Astrocyte (in vitro differentiated cells and primary cell): ENCODE data around the gene CDC40. TPM values are rescaled to one million over a fixed set of nuclear protein-coding genes. Genes with fewer than 3 reads are reported as not detected.
A peak's percentile ranks its signal among the peaks of the same experiment; 100 is the strongest.

Experiments
- DNase-seq: peaks from one replicate; pipeline ENCODE4 v3.0.0-alpha.2; 2010; ENCODE audit warnings: low read depth
- FAIRE-seq: peaks from 2 replicates; lab custom pipeline; 2011; peaks lifted over from hg19 to GRCh38; lab: Jason Lieb, UNC
- H2AFZ ChIP-seq: 2 replicates; pipeline ENCODE4 v1.6.0; 2012; ENCODE audit warnings: low read depth, low read length, inconsistent platforms
- H3K27ac ChIP-seq: 2 replicates; pipeline ENCODE4 v1.5.1; 2011; ENCODE audit warnings: low read depth, low read length, inconsistent platforms
- H3K27me3 ChIP-seq: 2 replicates; pipeline ENCODE4 v1.6.0; 2011; ENCODE audit warnings: low read length, inconsistent platforms; ENCODE audit not compliant: insufficient read depth
- H3K36me3 ChIP-seq: 2 replicates; pipeline ENCODE4 v1.5.1; 2011; ENCODE audit warnings: low read length, inconsistent platforms; ENCODE audit not compliant: insufficient read depth
- H3K4me1 ChIP-seq: 2 replicates; pipeline ENCODE4 v1.5.1; 2011; ENCODE audit warnings: low read length, inconsistent platforms; ENCODE audit not compliant: insufficient read depth
- H3K4me2 ChIP-seq: 2 replicates; pipeline ENCODE4 v1.6.0; 2012; ENCODE audit warnings: low read length, inconsistent platforms
- H3K4me3 ChIP-seq: 2 replicates; pipeline ENCODE4 v1.5.1; 2011; ENCODE audit warnings: low read depth, mild to moderate bottlenecking, low read length, inconsistent platforms; ENCODE audit not compliant: insufficient read depth
- H3K79me2 ChIP-seq: 2 replicates; pipeline ENCODE4 v1.6.0; 2012; ENCODE audit warnings: mild to moderate bottlenecking, low read length, inconsistent platforms; ENCODE audit not compliant: insufficient read depth
- H3K9ac ChIP-seq: 2 replicates; pipeline ENCODE4 v1.6.0; 2012; ENCODE audit warnings: mild to moderate bottlenecking, low read length, inconsistent platforms
- H3K9me3 ChIP-seq: 2 replicates; pipeline ENCODE4 v1.5.1; 2012; ENCODE audit warnings: low read depth, mild to moderate bottlenecking, low read length, inconsistent platforms; ENCODE audit not compliant: insufficient read depth
- H4K20me1 ChIP-seq: 2 replicates; pipeline ENCODE4 v1.6.0; 2012; ENCODE audit warnings: low read length, inconsistent platforms; ENCODE audit not compliant: insufficient read depth
- H3K27ac Mint-ChIP-seq: one replicate; pipeline ENCODE4 v1.8.0; 2021; ENCODE audit warnings: mild to moderate bottlenecking, mixed read lengths; ENCODE audit not compliant: unreplicated experiment
- H3K27me3 Mint-ChIP-seq: one replicate; pipeline ENCODE4 v1.8.0; 2021; ENCODE audit warnings: low read depth, mixed read lengths; ENCODE audit not compliant: unreplicated experiment
- H3K36me3 Mint-ChIP-seq: one replicate; pipeline ENCODE4 v1.8.0; 2021; ENCODE audit warnings: low read depth, mixed read lengths; ENCODE audit not compliant: unreplicated experiment
- H3K4me1 Mint-ChIP-seq: one replicate; pipeline ENCODE4 v1.8.0; 2021; ENCODE audit warnings: low read depth, mixed read lengths; ENCODE audit not compliant: unreplicated experiment
- H3K4me3 Mint-ChIP-seq: one replicate; pipeline ENCODE4 v1.8.0; 2021; ENCODE audit warnings: mild to moderate bottlenecking, moderate library complexity, mixed read lengths; ENCODE audit not compliant: unreplicated experiment
- H3K9me3 Mint-ChIP-seq: one replicate; pipeline ENCODE4 v1.8.0; 2021; ENCODE audit warnings: mild to moderate bottlenecking, mixed read lengths; ENCODE audit not compliant: unreplicated experiment
- CTCF ChIP-seq: IDR thresholded peaks from 2 replicates; pipeline ENCODE4 v1.5.1; 2011; ENCODE audit warnings: low read depth, mild to moderate bottlenecking, inconsistent platforms, low read length, moderate library complexity; ENCODE audit not compliant: insufficient read depth
- EZH2 ChIP-seq: IDR thresholded peaks from 2 replicates; pipeline ENCODE4 v1.6.1; 2012; ENCODE audit warnings: mild to moderate bottlenecking, low read length, inconsistent platforms; ENCODE audit not compliant: insufficient read depth
- total RNA-seq: library from RNA; stranded (reverse); gene quantifications from 2 replicates; pipeline ENCODE4 v1.2.1, GENCODE V29; 2021

Gene CDC40
- total RNA-seq, 1 donor from 2014 or later, result 18.7 TPM

GRCh38 chr6:110181131-110182030 is 1.2 kb downstream of the CDC40 start:
- no peaks in the 10 kb centered on the region for H3K9me3 Mint-ChIP-seq
- peaks cover 3% of the 10 kb centered on the region for H3K4me1 Mint-ChIP-seq
- H3K36me3 Mint-ChIP-seq, result no peaks in the 10 kb centered on the region
- no peaks in the 10 kb centered on the region for H3K27me3 Mint-ChIP-seq
- TF ChIP-seq EZH2, result no peak
- no peak for TF ChIP-seq CTCF
- DNase-seq (no peak), FAIRE-seq (no peak)
- H3K27me3 ChIP-seq, result no peaks in the 10 kb centered on the region
- no peaks in the 10 kb centered on the region for H3K9me3 ChIP-seq
- H3K4me1 ChIP-seq, result peaks cover 11% of the 10 kb centered on the region
- no peak overlapping the region for H3K27ac Mint-ChIP-seq
- H4K20me1 ChIP-seq, result peaks cover 40% of the 10 kb centered on the region
- H3K4me2 ChIP-seq, result peak overlapping the region; percentile 93
- H3K79me2 ChIP-seq, result peaks cover 83% of the 10 kb centered on the region
- peak overlapping the region; percentile 93 for H3K9ac ChIP-seq
- no peak overlapping the region for H3K4me3 Mint-ChIP-seq
- H3K27ac ChIP-seq, result peak overlapping the region; percentile 95
- H3K4me3 ChIP-seq, result peak overlapping the region; percentile 96
- H2AFZ ChIP-seq, result no peak overlapping the region
- no peaks in the 10 kb centered on the region for H3K36me3 ChIP-seq

GRCh38 chr6:110183292-110183885 is 3.2 kb downstream of the CDC40 start:
- H3K4me2 ChIP-seq, result no peak overlapping the region
- no peaks in the 10 kb centered on the region for H3K27me3 ChIP-seq
- Mint-ChIP-seq H3K4me1 (peaks cover 3% of the 10 kb centered on the region), H3K27ac (no peak overlapping the region), H3K27me3 (no peaks in the 10 kb centered on the region), H3K9me3 (no peaks in the 10 kb centered on the region), H3K36me3 (no peaks in the 10 kb centered on the region), H3K4me3 (no peak overlapping the region)
- no peak overlapping the region for H3K9ac ChIP-seq
- FAIRE-seq, result no peak
- peaks cover 83% of the 10 kb centered on the region for H3K79me2 ChIP-seq
- no peak overlapping the region for H2AFZ ChIP-seq
- DNase-seq, result no peak
- peaks cover 49% of the 10 kb centered on the region for H4K20me1 ChIP-seq
- H3K4me1 ChIP-seq, result peaks cover 11% of the 10 kb centered on the region
- no peaks in the 10 kb centered on the region for H3K36me3 ChIP-seq
- H3K4me3 ChIP-seq, result no peak overlapping the region
- H3K9me3 ChIP-seq, result no peaks in the 10 kb centered on the region
- no peak for TF ChIP-seq EZH2
- no peak for TF ChIP-seq CTCF
- no peak overlapping the region for H3K27ac ChIP-seq
